HG02840 (cell line): ENCODE data around the gene FOXP1.
A peak's percentile ranks its signal among the peaks of the same experiment; 100 is the strongest.

Source experiments
- ATAC-seq: cut with Tn5 transposase; IDR thresholded peaks from one replicate; pipeline ENCODE4 v1.9.1; 2021; ENCODE audit warnings: mild to moderate bottlenecking, moderate library complexity, moderate number of reproducible peaks; ENCODE audit not compliant: unreplicated experiment, low FRiP score

Gene FOXP1

GRCh38 chr3:71231680-71232079 lies 351.8 kb downstream of the FOXP1 start:
- ATAC-seq, result no peak

DNA sequence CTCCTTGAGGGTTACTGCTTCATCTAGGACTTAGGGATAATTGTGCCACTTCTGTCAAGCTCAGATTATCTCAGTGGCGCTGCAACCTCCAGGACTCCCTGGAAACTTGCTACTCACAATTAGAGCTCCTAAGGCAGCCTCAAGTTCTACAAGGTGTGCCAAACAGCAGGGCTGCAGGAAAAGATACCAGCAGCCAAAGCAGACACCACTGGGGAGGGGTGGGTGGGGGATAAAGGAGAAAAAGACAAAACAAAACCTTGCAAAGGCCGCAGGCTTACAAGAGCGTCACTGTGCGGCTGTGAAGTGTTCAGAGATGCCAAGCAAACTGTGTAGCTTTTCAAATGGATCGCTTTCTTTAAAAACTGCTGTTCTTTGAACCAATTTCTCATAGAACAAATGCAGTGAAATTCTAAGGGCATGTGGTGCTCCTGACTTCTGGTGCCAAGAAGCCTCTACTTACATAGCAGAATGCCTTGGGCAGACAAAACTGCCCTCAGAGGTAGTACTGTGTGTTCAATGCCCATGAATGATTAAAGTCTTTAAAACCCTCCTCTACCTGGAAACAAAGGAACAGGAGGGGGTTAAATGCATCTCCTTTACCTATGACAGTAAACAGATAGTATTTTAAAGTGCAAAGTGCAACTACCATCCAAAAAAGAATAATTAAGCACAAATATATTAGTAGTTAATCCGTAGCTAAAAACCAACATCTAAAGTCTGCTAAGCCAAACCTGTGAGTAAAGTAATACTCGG lies 353.4 kb downstream of the FOXP1 start:
- ATAC-seq, result no peak

DNA sequence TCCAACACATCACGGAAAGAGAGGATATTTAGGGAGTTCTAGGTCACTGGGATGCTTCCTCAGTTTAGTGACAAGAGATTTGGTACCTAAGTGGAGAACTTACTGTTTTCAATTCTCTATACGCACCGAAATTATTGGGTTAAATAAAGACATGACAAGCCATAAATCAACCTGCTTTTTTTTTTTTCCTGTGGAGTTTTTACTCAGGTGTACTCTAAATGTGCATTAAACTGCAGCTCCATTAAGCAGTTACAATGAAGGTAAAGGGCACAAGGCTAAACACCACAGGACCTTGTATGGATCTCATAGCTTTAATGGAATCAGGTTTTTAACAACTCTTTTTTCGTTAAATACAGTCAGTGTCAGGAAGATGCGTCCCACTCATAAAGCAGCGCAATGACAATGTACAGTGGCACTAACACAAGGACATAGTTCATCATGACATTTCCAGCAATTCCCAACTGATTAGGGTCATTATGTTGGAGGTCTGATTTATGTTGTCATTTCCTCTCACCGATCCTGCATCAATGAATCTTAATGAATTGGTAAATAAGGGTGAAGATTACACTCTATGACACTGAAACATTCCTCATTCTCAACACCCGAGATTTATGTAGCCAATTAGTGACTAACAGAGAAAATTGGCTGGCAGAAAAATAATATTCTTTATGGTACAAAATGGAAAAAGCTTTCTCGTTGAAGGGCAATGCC lies 355.2 kb downstream of the FOXP1 start:
- ATAC-seq, result no peak

DNA sequence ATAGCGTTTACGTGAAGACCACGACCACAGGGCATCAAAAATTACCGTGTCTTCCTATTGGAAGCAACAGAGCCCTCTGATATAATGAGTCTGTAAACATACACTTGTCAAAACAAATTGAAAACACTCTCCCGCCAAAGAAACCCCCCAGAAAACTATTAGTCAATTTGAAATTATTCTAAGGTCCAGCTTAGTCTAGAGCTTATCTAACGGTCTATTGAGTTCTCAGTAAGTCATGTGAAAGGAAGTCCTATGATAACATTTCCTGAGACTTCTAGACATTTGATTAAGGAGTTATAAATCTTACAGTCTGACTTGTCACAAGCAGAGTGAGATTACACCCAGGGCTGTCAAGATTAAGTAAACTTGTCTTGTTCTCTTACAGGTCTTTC lies 356.3 kb downstream of the FOXP1 start:
- peak; percentile 18 for ATAC-seq

GRCh38 chr3:71226565-71227269 lies 356.8 kb downstream of the FOXP1 start:
- ATAC-seq, result peak; percentile 84

GRCh38 chr3:71225951-71226564 lies 357.5 kb downstream of the FOXP1 start:
- no peak for ATAC-seq

DNA sequence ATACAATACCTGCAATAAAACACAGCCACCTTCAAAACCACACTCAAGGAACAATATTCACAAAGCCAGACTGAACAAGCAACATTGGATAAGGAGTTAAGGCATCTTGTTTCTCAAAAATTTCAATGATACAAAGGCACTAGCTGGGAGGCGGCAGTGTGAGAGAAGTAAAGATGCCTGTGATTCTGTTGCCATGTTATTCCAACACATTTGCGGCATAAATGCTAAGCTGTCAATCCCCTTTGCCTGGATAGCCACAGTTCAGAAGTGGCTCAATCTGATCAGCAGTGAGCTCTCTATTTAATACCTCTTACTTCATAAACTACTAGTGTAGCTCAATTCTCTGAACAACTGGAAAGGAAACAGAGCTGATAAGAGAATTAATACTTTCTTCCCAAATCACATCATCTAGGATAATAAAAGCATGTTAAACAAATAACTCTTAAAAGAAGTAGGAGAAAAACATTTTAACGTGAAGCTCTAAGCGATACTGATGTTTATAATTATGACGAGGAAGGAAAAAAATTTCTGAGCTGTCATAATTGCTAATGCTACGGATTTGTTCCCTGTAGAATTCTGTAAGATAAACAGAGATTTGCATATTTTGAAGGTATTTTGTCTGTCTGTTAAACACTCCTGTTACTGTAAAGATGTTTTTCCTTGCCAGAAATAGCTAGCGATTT lies 358.4 kb downstream of the FOXP1 start:
- ATAC-seq, result no peak

DNA sequence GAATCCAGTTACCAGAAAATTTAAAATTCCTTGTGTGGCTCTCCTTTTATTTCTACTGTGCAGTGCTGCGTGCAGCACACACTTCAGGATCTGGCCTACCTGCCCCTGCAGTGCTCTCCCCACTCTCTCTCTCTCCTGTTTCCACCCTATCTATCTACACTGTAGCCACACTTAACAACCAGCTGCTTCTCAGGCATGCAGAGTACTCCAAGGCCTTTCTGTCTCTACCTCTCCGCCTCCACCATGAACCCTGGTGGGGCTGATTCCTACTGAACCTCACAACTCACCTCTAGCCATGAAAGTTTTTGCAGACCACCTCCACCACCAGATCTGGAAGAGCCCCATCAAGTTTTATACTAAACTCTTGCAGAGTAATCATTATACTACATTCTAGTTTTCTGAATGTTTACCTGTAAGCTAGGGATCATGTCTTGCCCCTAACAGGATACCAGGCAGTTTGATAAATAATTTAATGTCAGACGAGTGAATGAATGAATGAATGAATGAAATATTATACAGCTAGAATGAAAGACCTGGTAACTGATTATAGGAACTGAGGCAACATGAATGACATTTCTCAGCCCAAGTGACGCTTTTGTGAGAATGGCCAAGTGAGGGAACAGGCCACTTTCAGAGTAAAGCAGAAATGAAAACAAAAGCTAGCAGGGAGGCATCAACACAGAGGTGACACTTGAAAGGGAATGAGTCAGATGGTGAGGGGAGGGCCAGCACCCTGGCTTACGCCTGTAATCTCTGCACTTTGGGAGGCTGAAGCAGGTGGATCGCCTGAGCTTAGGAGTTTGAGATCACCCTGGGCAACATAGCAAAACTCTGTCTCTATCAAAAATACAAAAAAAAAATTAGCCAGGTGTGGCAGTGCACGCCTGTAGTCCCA lies 363.5 kb downstream of the FOXP1 start:
- peak; percentile 84 for ATAC-seq

- no peak for ATAC-seq
Observed at GRCh38 chr3:71218508-71218907, 365.0 kb downstream of the FOXP1 start.

DNA sequence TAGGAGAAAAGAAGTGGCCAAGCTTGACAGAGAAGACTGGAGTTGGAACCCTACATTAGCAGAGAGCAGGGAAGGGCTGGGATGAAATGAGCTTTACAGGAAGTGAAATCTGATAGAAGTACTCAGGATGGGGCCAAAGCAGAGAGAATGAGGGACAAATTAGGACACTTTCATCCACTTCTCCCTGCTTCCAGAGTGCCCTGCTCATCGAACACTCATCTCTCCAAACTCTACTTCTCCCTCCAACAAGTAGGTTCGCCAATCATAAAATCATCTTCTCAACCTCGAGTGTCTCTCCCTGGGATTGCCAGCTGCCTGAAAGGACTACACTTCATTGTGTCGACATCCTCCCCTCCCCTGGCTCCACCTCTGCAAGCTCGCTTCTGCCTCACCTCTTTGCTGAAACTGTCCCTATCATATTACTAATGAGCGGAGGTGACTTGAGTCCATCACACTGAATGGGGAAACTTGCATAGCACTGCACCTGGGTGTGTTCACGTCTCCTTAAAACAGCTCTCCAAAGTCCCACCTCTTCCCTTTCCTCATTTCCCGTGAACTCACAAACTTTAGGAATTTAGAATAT lies 365.8 kb downstream of the FOXP1 start:
- no peak for ATAC-seq

DNA sequence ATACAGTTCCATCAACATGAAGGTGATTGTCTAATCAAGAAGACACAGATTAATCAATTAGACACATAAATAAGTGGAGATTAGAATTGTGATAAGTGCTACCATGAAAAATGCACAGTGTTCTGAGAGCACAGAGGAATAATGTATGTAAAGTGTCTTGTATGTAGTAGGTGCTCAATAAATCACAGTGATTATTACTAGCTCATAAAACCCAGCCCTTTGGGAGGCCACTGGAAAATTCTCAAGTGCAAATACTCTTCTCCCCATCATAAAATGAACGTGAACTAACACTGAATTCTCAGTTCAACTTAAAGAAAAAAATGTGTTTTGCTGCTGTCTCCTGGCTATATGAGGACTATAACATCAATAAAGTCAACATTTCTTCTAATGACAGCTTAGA lies 368.2 kb downstream of the FOXP1 start:
- no peak for ATAC-seq

- no peak for ATAC-seq
Observed at GRCh38 chr3:71214797-71215196, 368.7 kb downstream of the FOXP1 start.

DNA sequence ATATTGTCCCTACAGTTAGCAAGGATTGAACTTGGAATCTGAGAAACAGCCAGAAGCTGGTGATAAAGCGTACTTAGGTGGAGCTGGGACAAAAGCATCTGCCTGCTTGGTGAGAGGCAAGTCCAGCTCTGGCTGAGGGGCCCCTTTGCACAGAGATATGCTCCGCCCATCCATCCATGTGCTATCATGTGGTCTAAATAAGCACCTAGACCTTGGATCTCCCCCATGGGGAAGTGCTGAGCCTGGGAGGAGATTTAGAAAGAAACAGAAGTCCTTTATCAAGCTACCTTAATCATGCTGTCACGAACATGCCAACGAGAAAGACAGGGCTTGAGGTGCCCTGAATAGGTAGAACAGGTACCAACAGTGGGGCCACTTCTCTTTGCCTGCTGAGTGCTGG lies 369.5 kb downstream of the FOXP1 start:
- ATAC-seq, result no peak

GRCh38 chr3:71211083-71211482 lies 372.4 kb downstream of the FOXP1 start:
- ATAC-seq, result no peak

GRCh38 chr3:71210257-71211007 lies 373.1 kb downstream of the FOXP1 start:
- ATAC-seq, result no peak

DNA sequence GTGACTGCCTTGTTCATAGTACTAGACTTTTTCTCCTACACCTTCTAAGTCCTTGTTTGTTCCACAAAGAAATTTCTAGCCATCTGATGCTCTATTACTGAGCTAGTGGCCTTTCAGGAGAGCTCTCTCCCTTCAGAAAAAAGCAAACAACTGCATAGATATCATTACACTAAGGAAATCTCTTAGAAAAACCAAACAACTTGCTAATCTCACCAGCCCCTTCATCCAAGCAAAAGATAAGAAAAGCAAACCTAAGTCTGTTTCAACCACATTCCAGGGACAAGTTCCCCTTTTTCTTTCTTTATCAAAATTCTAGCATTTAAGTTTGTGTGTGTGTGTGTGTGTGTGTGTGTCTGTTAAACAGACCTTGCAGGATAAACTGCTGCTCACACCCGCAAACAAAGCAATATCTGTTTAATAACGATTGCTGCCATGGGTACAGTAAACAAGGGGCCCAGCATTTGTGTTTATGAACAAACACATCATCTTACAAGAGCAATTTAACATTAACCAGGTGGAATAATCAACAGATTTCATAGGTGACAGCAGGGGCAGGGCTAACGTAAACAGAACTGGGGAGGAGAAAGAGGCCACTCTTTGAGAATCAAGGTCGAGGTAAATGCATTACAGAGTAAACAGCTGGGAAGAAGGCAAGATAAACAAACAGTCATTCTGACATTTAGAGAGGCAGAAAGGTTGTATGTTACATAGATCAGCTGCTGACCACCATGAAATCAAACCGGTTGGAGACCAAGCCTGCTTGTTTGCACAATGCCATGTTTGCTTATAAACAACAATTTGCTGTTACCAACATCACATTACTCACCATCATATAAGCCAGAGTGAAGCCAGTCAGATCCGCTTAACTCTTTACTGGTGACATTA lies 375.1 kb downstream of the FOXP1 start:
- no peak for ATAC-seq

DNA sequence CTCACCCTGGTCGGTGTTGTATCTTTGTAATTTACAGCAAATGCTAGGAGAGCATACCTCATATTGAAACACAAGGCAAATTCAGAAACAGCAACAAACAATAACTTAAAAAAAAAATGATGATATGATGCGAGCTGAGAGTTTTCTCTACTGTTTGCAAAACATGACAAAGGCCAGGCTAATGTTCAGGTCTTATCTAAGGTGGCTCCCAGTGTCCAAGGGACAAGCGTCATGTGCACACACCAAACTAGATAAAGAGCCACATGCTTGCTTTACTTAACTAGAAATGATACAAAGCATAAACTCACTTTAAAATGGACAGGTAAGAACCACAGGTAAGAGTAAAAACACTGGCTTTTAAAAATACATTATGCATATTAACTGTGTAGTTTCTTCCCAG lies 375.9 kb downstream of the FOXP1 start:
- ATAC-seq, result no peak
